Thoracic aorta (tissue), 2 donors: ENCODE results near the gene SCN5A. TPM values are rescaled to one million over a fixed set of nuclear protein-coding genes. Genes with fewer than 3 reads are reported as not detected.

Experiments
- ATAC-seq: fragments of 150-250 bp; one replicate; pipeline ENCODE4 v1.8.0; 2017; ENCODE audit warnings: low read depth; ENCODE audit not compliant: insufficient number of reproducible peaks, low FRiP score
- DNase-seq: peaks from one replicate; pipeline ENCODE4 v3.0.0-alpha.2; 2020; ENCODE audit warnings: low spot score
- H3K27ac ChIP-seq, 2 donors: fragments of 200-600 bp; sonication (generic); 1 replicate in 1 of 2; 2 replicates in 1 of 2; pipeline ENCODE4 v1.5.1; 2016; ENCODE audit warnings: mild to moderate bottlenecking in 2 of 2, moderate library complexity in 2 of 2
- H3K27me3 ChIP-seq: fragments of 200-600 bp; sonication (generic); replicated peaks from 2 replicates; pipeline ENCODE4 v1.6.0; 2016; ENCODE audit warnings: mild to moderate bottlenecking; ENCODE audit not compliant: insufficient read depth
- H3K36me3 ChIP-seq: fragments of 200-600 bp; sonication (generic); one replicate; pipeline ENCODE4 v1.5.1; 2016
- H3K4me1 ChIP-seq, 2 donors: fragments of 200-600 bp; sonication (generic); 1 replicate in 1 of 2; 2 replicates in 1 of 2; pipeline versions ENCODE4 v1.5.1 to v1.6.0; 2016; ENCODE audit warnings: low read depth in 2 of 2, mild to moderate bottlenecking in 1 of 2; ENCODE audit not compliant: control insufficient read depth in 1 of 2
- H3K4me3 ChIP-seq: fragments of 200-600 bp; sonication (generic); 2 replicates; pipeline ENCODE4 v1.5.1; 2016; ENCODE audit warnings: mild to moderate bottlenecking
- H3K9me3 ChIP-seq: fragments of 200-600 bp; sonication (generic); 2 replicates; pipeline ENCODE4 v1.5.1; 2016
- total RNA-seq, 2 donors: library from RNA; depleted of rRNA; stranded (reverse); fragments of >200 nt; gene quantifications; one replicate each; pipeline versions ENCODE4 v1.1.0 to v1.2.3, GENCODE V29; 2016
- TF ChIP-seq, protein P1 (sequence below): fragments of 200-600 bp; sonication (generic); IDR thresholded peaks from one replicate; pipeline ENCODE4 v1.5.1; 2019; ENCODE audit warnings: antibody characterized with exemption

The SCN5A gene
- total RNA-seq, 2 donors from 2014 or later, result 5.4 to 14.4 TPM

DNA sequence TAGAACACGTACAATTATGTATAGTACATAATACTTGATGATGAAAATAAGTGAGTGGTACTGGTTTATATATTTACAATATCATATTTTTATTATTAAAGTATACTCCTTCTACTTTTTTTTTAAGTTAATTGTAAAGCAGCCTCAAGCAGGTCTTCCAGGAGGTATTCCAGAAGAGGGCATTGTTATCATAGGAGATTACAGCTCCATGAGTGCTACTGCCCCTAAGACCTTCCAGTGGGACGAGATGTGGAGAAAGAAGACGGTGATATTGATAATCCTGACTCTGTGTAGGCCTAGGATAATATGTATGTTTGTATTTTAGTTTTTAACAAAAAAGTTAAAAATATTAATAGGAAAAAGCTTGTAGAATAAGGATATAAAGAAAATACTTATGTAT lies 40.3 kb upstream of the SCN5A start:
- TF ChIP-seq, protein P1, sequence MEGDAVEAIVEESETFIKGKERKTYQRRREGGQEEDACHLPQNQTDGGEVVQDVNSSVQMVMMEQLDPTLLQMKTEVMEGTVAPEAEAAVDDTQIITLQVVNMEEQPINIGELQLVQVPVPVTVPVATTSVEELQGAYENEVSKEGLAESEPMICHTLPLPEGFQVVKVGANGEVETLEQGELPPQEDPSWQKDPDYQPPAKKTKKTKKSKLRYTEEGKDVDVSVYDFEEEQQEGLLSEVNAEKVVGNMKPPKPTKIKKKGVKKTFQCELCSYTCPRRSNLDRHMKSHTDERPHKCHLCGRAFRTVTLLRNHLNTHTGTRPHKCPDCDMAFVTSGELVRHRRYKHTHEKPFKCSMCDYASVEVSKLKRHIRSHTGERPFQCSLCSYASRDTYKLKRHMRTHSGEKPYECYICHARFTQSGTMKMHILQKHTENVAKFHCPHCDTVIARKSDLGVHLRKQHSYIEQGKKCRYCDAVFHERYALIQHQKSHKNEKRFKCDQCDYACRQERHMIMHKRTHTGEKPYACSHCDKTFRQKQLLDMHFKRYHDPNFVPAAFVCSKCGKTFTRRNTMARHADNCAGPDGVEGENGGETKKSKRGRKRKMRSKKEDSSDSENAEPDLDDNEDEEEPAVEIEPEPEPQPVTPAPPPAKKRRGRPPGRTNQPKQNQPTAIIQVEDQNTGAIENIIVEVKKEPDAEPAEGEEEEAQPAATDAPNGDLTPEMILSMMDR, result no peak

DNA sequence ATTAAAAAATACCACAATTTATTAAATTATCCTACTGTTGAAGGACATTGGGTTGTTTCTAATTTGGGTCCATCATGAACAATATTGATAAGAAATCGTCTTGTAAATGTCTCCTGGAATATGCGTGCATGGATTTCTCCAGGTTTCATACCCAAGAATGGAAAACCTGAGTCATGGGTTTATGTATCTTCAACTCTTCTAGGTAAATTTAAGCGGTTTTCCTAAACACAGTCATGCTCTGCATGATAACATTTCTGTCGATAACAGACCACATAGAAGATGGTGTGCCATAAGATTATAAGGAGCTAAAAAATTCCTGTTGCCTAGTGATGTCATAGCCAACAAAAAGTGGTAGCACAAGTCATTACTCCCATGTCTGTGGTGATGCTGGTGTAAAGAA lies 39.9 kb upstream of the SCN5A start:
- Histone ChIP-seq H3K4me3 (no peak overlapping the region), H3K36me3 (no peaks in the 10 kb centered on the region)
- TF ChIP-seq, protein P1, result no peak

More for the DNA sequence above, 40.3 kb upstream of the SCN5A start:
- no peak overlapping the region for H3K27ac ChIP-seq
- no peaks in the 10 kb centered on the region for H3K9me3 ChIP-seq
- DNase-seq (no peak), ATAC-seq (no peak)
- H3K4me3 ChIP-seq, result no peak overlapping the region
- H3K36me3 ChIP-seq, result no peaks in the 10 kb centered on the region
- no peaks in the 10 kb centered on the region for H3K27me3 ChIP-seq
- H3K4me1 ChIP-seq, result no peaks in the 10 kb centered on the region

DNA sequence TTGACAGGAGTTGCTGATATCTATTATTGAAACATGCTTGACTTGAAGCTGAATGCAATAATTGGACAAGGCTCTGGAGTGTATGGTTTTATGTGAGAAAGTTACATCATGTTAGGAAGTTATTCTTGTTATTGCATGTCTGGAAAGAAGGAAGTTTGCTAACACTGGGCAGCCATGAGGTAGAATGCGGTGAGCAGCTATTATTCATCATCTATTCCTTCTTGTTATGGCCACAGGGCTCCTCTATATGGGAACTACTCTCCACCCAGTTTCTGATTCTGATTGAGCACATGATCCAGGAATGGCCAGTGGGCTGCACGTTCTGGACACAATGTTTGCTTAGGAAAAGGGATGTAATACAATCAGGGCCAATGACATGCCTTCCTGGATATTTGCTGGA lies 37.8 kb upstream of the SCN5A start:
- H3K4me1 ChIP-seq, result no peaks in the 10 kb centered on the region
- TF ChIP-seq, protein P1, result no peak
- no peak overlapping the region for H3K4me3 ChIP-seq
- no peak for ATAC-seq
- H3K9me3 ChIP-seq, result no peaks in the 10 kb centered on the region
- no peak for DNase-seq
- H3K27me3 ChIP-seq, result no peaks in the 10 kb centered on the region
- no peaks in the 10 kb centered on the region for H3K36me3 ChIP-seq
- no peak overlapping the region for H3K27ac ChIP-seq

More for the DNA sequence above, 39.9 kb upstream of the SCN5A start:
- no peak for DNase-seq
- no peaks in the 10 kb centered on the region for H3K27me3 ChIP-seq
- no peaks in the 10 kb centered on the region for H3K4me1 ChIP-seq
- H3K9me3 ChIP-seq, result no peaks in the 10 kb centered on the region
- no peak for ATAC-seq
- H3K27ac ChIP-seq, result no peak overlapping the region

DNA sequence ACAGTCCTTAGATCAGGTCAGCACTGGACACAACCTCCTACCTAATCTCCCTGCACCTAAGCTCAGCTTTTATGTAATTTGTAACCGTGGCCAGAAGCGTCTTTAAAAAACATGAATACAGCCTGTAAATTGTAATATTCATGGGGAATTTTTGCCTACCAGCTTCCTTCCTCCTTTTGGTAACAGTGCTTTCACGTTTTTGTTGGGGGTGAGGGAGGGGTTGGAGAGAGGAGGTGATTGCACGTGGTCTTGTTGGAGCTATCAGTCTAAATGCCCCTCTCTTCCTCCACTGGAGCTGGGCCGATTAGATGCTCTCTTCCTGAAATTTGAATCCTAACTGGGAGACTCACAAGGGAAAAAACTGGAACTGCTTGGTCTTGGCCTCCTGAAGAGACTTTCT lies 35.1 kb upstream of the SCN5A start:
- H3K4me3 ChIP-seq, result no peak overlapping the region
- no peak for ATAC-seq
- H3K4me1 ChIP-seq, result no peaks in the 10 kb centered on the region
- no peak overlapping the region for H3K27ac ChIP-seq
- no peaks in the 10 kb centered on the region for H3K9me3 ChIP-seq
- no peaks in the 10 kb centered on the region for H3K27me3 ChIP-seq
- DNase-seq, result no peak
- TF ChIP-seq, protein P1, result no peak
- no peaks in the 10 kb centered on the region for H3K36me3 ChIP-seq

DNA sequence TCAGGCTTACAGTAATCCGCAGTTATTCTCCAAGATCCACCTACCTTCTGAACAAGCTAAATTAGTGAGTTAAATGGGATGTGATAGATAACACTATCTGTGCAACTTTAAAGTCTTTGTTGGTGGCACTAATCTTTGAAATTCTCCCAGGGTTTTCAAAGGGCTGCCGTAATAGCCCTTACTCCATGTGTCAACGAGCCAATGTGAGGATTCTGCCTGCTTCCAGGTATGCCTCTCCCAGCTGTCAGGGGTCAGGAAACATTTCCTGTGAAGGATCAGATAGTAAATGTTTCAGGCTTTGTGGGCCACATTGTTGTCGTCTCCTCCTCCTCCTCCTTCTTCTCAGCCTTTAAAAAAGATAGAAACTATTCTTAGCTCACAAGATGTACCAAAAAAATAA lies 20.2 kb upstream of the SCN5A start:
- no peak for DNase-seq
- H3K9me3 ChIP-seq, result no peaks in the 10 kb centered on the region
- no peaks in the 10 kb centered on the region for H3K4me1 ChIP-seq
- no peaks in the 10 kb centered on the region for H3K36me3 ChIP-seq
- no peak overlapping the region for H3K27ac ChIP-seq
- H3K4me3 ChIP-seq, result no peak overlapping the region
- no peak for ATAC-seq
- TF ChIP-seq, protein P1, result no peak
- no peaks in the 10 kb centered on the region for H3K27me3 ChIP-seq
